Stomach (tissue), 9 donors: Measurements from ENCODE around the gene TMEM147. TPM values are rescaled to one million over a fixed set of nuclear protein-coding genes. Genes with fewer than 3 reads are reported as not detected.

Source experiments
- DNase-seq, 2 donors: peaks; one replicate each; pipeline versions ENCODE4 v3.0.0 to v3.0.0-alpha.2; 2013 to 2019
- H3K27ac ChIP-seq, 5 donors: fragments of 200-600 bp in 4 of 5; sonication (generic) in 4 of 5; one replicate each; pipeline ENCODE4 v1.5.1; 2013 to 2019; ENCODE audit warnings: mild to moderate bottlenecking in 1 of 5, moderate library complexity in 1 of 5
- H3K27me3 ChIP-seq, 3 donors: fragments of 200-600 bp; sonication (generic); one replicate each; pipeline ENCODE4 v1.5.1; 2017 to 2019; ENCODE audit warnings: mixed run types in 1 of 3
- H3K36me3 ChIP-seq, 4 donors: fragments of 200-600 bp; sonication (generic); 1 replicate in 3 of 4; 2 replicates in 1 of 4; pipeline ENCODE4 v1.5.1; 2016 to 2019
- H3K4me1 ChIP-seq, 4 donors: fragments of 200-600 bp; sonication (generic); one replicate each; pipeline ENCODE4 v1.5.1; 2016 to 2019
- H3K4me3 ChIP-seq, 4 donors: fragments of 200-600 bp; sonication (generic) in 3 of 4; one replicate each; pipeline ENCODE4 v1.5.1; 2016 to 2019; ENCODE audit warnings: mild to moderate bottlenecking in 1 of 4
- H3K9me3 ChIP-seq, 4 donors: fragments of 200-600 bp; sonication (generic); one replicate each; pipeline ENCODE4 v1.5.1; 2016 to 2019
- EP300 ChIP-seq: sonication (generic); formaldehyde crosslinking; IDR thresholded peaks from one replicate; pipeline ENCODE4 v1.6.1; 2017; ENCODE audit warnings: antibody characterized with exemption
- POLR2A ChIP-seq, 4 donors: fragments of 450-650 bp; IDR thresholded peaks; one replicate each; pipeline ENCODE4 v1.6.1; 2016; ENCODE audit warnings: antibody characterized with exemption in 4 of 4, control low read depth in 2 of 4, mild to moderate bottlenecking in 1 of 4, moderate library complexity in 1 of 4
- POLR2AphosphoS5 ChIP-seq, 3 donors: sonication (generic); formaldehyde crosslinking; IDR thresholded peaks; one replicate each; pipeline ENCODE4 v1.6.1; 2016; ENCODE audit warnings: antibody characterized with exemption in 3 of 3
- WGBS, 5 donors: extraction: QIAGEN DNeasy Blood & Tissue Kit in 3 of 5; methylation state at CpG; one replicate each; pipeline versions ENCODE4 v1.1.5 to v1.1.7; 2013 to 2018; 5-methylcytosine and 5-hydroxymethylcytosine counted together
- intact Hi-C: fragments of 100-400 bp; cut with DNase I; formaldehyde crosslinking; loops from one replicate; pipeline ENCODE4 v1.15.1; 2023; ENCODE audit warnings: low total_unique reads
- polyA plus RNA-seq, 3 donors: library from polyadenylated mRNA; stranded (reverse); fragments of 200-250 nt; gene quantifications; one replicate each; pipeline ENCODE4 v1.2.3, GENCODE V29; 2013
- total RNA-seq, 5 donors: library from RNA; depleted of rRNA; stranded (reverse); fragments of >200 nt; gene quantifications; one replicate each; pipeline versions ENCODE4 v1.1.0 to v1.2.3, GENCODE V29; 2014 to 2016
- TF ChIP-seq, protein P1 (sequence below), 7 experiments: fragments of 450-650 bp in 4 of 7; fragments of 200-600 bp in 3 of 7; sonication (generic) in 3 of 7; IDR thresholded peaks; one replicate each; pipeline ENCODE4 v1.5.1; 2016 to 2019; ENCODE audit warnings: antibody characterized with exemption in 7 of 7, control low read depth in 2 of 7, mild to moderate bottlenecking in 1 of 7
- donor health status: healthy with polysubstance abuse.
- donor health status: Bipolar disorder and iron deficiency.
- donor health status: healthy.

TMEM147 gene
- total and polyA plus RNA-seq, 8 donors, result 7.0 to 131 (median 62.5) TPM

DNA sequence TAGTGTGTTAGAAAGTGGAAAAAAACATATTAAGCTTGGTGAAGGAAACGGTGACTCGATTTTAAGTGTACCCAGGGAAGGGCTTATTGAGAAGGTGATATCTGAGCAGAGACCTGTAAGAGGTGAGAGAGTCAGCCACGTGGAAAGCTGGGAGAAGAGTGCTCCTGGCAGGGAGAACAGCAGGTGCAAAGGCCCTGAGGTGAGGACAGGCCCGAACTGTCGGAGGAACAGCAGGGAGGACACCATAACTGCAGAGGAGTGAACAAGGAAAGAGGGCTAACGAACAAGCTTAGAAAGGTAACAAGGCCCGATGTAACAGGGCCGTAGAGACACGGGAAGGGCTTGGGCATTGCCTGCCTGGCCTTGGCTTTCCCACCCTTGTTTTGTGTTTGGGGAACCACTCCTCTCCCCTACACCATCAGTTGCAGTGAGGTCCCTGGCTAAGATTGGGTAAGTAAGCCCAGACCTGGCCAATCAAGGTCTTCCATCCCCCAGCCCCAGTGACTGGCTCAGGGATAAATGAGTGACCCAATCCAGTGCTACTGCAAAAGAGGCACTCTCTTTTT lies 10.7 kb downstream of the TMEM147 start:
- intact Hi-C loops, result no loop called here
- Histone ChIP-seq H3K9me3 (no peaks in the 10 kb centered on the region), H3K4me3 (no peak overlapping the region), H3K4me1 (peaks cover 8 to 17% (median 12%) of the 10 kb centered on the region in 4 donors), H3K36me3 (peaks cover 0 to 5% (median 2%) of the 10 kb centered on the region in 4 donors), H3K27me3 (peaks cover 12 to 49% (median 32%) of the 10 kb centered on the region in 3 donors), H3K27ac (no peak overlapping the region)
- no peak for DNase-seq
- 78 to 85% (median 81%) methylated on average over 9 of the region's 9 CpGs for WGBS, 5 donors
- TF ChIP-seq EP300, result no peak
- TF ChIP-seq, protein P1, sequence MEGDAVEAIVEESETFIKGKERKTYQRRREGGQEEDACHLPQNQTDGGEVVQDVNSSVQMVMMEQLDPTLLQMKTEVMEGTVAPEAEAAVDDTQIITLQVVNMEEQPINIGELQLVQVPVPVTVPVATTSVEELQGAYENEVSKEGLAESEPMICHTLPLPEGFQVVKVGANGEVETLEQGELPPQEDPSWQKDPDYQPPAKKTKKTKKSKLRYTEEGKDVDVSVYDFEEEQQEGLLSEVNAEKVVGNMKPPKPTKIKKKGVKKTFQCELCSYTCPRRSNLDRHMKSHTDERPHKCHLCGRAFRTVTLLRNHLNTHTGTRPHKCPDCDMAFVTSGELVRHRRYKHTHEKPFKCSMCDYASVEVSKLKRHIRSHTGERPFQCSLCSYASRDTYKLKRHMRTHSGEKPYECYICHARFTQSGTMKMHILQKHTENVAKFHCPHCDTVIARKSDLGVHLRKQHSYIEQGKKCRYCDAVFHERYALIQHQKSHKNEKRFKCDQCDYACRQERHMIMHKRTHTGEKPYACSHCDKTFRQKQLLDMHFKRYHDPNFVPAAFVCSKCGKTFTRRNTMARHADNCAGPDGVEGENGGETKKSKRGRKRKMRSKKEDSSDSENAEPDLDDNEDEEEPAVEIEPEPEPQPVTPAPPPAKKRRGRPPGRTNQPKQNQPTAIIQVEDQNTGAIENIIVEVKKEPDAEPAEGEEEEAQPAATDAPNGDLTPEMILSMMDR (IDR thresholded peaks at IDR 0.05), result no peak
- TF ChIP-seq POLR2A (IDR thresholded peaks at IDR 0.05), result no peak
- no peak for TF ChIP-seq POLR2AphosphoS5 (IDR thresholded peaks at IDR 0.05)

DNA sequence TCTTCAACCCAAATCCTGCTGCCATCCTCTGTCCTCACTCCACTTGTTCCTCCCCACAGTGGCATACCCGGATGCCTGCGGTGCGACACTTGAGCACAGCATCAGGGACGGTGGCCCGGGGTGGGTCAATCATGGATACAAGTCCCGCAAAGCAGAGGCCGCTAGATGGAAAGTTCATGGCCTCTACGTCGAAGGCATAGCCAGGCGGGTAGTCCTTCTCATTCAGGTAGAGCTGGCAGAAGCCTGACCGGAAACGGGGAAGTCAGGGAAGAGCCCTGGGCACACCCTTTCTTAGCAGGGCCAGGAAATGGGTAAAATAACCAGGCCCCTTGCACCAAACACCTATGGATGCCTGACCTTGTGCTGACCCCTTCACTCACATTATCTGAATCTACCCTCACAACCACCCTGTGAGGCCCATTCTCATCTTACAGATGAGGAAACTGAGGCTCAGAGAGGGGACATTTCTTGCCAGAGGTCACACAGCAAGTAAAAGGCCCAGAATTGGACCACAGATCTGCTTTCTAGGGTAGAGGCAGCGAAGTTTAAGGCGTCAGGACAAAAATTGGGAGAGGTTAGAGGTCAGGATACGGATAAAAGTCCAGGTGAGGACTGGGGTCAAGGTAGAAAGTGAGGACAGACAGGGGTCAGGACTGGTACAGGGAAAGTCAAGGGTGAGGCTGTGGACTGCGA lies 11.6 kb downstream of the TMEM147 start:
- 76 to 85% (median 84%) methylated on average over 16 of the region's 16 CpGs for WGBS, 5 donors
- Histone ChIP-seq H3K4me1 (peaks cover 8 to 17% (median 12%) of the 10 kb centered on the region in 4 donors), H3K4me3 (peak overlapping the region in 1 of 4 donors; percentile 39), H3K27ac (no peak overlapping the region), H3K36me3 (no peaks in the 10 kb centered on the region), H3K9me3 (no peaks in the 10 kb centered on the region), H3K27me3 (peaks cover 12 to 57% (median 32%) of the 10 kb centered on the region in 3 donors)
- intact Hi-C loops, result no loop called here
- TF ChIP-seq, protein P1 (IDR thresholded peaks at IDR 0.05), result no peak
- no peak for TF ChIP-seq POLR2A (IDR thresholded peaks at IDR 0.05)
- no peak for TF ChIP-seq POLR2AphosphoS5 (IDR thresholded peaks at IDR 0.05)
- TF ChIP-seq EP300, result no peak
- DNase-seq, result peak in 1 of 2 donors; percentile 2

DNA sequence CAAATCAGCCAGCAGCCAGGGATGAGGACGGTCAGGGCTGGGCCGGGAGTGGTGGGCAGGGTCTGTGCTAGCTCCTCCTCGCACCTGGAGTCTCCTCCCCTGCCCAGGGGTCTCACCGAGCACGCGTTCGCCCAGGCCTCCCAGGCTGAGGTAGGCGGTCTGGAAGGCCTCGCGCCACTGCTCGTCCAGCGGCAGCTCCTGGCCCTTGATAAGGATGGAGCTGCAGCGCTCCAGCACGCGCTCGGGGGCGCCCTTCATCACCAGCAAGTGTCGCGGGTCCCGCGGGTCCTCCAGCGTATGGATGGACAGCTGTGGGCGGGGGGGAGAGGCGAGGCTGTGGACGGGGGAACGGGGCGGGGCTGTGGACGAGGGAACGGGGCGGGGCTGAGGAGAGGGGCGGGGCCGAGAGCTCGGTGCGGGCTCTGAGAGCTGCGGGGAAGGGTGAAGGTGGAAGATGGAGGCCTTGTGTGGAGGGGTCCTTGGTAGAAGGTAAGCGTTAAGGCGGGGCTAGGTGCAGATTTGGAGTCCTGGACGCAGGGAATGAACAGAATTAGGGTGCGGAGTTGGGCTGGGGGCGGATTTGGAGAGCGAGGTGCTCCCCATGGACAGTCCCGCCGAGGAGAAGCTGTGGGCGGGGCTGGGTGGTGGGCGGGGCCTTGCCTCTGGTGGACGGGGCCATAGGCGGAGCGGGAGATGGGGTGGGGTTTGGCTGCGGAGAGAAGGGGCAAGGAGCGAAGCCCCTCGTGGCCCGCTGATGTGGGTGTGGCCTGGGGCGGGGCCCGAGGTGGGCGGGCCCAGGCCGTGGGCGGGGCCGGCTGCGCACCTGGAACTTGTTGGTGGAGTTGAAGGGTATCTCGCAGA lies 12.3 kb downstream of the TMEM147 start:
- Histone ChIP-seq H3K27me3 (peaks cover 12 to 65% (median 38%) of the 10 kb centered on the region in 3 donors), H3K4me3 (peak overlapping the region; percentile 32 to 47 (median 40)), H3K27ac (no peak overlapping the region), H3K4me1 (peaks cover 8 to 17% (median 12%) of the 10 kb centered on the region in 4 donors), H3K9me3 (no peaks in the 10 kb centered on the region), H3K36me3 (no peaks in the 10 kb centered on the region)
- peak; percentile 73 to 85 for DNase-seq
- TF ChIP-seq, protein P1 (IDR thresholded peaks at IDR 0.05), result no peak
- TF ChIP-seq POLR2A (IDR thresholded peaks at IDR 0.05) (no peak), POLR2AphosphoS5 (IDR thresholded peaks at IDR 0.05) (no peak), EP300 (no peak)
- intact Hi-C loops, result no loop called here
- 5 to 7% (median 6%) methylated on average over 44 to 60 of the region's 60 CpGs for WGBS, 5 donors
